ENCODE data around the gene MZF1. TPM values are rescaled to one million over a fixed set of nuclear protein-coding genes. Genes with fewer than 3 reads are reported as not detected.

MZF1 gene
- total and polyA plus RNA-seq, 11 donors, result 6.2 to 12.5 (median 9.1) TPM

DNA sequence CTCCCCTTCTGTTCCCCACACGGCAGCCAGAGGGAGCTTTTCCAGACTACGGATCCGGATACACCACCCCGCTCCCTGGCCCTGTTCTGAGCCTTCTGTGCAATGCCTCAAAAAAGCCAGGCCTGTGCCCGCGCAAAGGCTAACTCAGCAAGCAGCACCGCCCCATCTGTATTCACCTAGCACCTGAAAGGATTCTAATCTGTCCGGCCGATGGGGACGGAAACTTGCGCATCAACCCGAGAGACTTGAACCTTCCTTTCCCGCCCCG lies 54.1 kb downstream of the MZF1 start:
- H3K9me3 ChIP-seq, result no peaks in the 10 kb centered on the region
- WGBS, 4 donors, result 0 to 4% (median 1%) methylated on average over 11 to 14 of the region's 14 CpGs
- DNase-seq (peak; percentile 66 to 77 (median 70)), ATAC-seq (peak in 3 of 4 donors; percentile 39 to 66 (median 59))
- H3K27ac ChIP-seq, result peak overlapping the region; percentile 79 to 99 (median 94)
- peak overlapping the region; percentile 70 to 97 (median 86) for H3K4me3 ChIP-seq
- intact Hi-C loops (cut with DNase I), result loop anchor here in 4 of 10 donors (1.0 to 2.0 kb wide), 5 partner anchors 24 to 336 kb away; partner anchors contain the start of genes TRIM28 (in 2 of the 4), MZF1 (in 1 of the 4) and ZNF274 (in 1 of the 4)
- H3K4me1 ChIP-seq, result peaks cover 7 to 59% (median 35%) of the 10 kb centered on the region in 12 donors
- H3K36me3 ChIP-seq, result peaks cover 0 to 26% (median 17%) of the 10 kb centered on the region in 9 donors
- H3K27me3 ChIP-seq, result no peaks in the 10 kb centered on the region
- TF ChIP-seq POLR2A (IDR thresholded peaks at IDR 0.05), result no peak
- TF ChIP-seq, protein P1, sequence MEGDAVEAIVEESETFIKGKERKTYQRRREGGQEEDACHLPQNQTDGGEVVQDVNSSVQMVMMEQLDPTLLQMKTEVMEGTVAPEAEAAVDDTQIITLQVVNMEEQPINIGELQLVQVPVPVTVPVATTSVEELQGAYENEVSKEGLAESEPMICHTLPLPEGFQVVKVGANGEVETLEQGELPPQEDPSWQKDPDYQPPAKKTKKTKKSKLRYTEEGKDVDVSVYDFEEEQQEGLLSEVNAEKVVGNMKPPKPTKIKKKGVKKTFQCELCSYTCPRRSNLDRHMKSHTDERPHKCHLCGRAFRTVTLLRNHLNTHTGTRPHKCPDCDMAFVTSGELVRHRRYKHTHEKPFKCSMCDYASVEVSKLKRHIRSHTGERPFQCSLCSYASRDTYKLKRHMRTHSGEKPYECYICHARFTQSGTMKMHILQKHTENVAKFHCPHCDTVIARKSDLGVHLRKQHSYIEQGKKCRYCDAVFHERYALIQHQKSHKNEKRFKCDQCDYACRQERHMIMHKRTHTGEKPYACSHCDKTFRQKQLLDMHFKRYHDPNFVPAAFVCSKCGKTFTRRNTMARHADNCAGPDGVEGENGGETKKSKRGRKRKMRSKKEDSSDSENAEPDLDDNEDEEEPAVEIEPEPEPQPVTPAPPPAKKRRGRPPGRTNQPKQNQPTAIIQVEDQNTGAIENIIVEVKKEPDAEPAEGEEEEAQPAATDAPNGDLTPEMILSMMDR (IDR thresholded peaks at IDR 0.05), result peak in 11 of 12 donors; percentile 32 to 66 (median 48)

DNA sequence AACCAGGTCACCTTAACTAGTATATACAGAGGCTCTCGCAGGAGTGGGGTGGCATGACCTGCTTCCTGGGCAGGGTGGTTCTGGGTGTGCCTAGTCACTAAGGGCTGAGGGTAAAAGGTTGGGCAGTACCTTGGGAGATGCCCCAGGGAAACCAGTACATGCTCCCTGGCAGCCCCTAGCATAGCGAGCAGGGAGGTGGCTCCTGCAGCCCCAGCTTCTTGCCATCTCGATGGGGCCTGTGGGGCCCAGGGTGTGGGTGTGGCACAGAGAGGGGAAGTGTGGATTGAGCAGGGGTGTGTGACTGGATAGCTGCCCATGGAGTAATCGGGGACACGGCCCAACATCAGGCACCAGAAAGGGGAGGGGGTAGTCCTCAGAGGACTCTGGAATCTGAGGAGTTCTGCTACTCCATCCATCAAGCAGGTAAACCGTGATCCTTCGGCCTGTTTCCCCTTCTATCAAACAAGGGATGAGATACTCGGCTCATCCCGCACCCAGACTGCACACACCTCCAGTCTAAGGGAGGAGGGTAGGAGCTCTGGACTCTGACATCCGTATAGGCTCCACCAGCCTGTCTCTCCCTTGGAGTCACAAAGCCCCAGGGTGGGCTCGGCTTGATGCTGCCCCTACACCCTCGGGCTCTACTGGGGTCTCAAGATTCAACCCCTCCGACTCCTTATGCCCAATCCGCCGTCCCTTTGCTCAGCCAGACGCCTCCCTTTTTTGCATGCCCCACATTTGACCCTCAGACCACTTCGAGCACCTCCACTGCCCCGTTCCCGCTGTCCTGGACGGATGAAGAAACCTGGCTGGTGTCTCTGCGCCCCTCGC lies 54.7 kb downstream of the MZF1 start:
- no peak for DNase-seq
- Histone ChIP-seq H3K4me3 (peak overlapping the region; percentile 70 to 97 (median 86)), H3K4me1 (peaks cover 7 to 65% (median 35%) of the 10 kb centered on the region in 12 donors), H3K27ac (peak overlapping the region; percentile 79 to 99 (median 94)), H3K36me3 (peaks cover 0 to 26% (median 17%) of the 10 kb centered on the region in 9 donors), H3K27me3 (no peaks in the 10 kb centered on the region), H3K9me3 (no peaks in the 10 kb centered on the region)
- intact Hi-C loops (cut with DNase I), result loop anchor here in 4 of 10 donors (1.0 to 2.0 kb wide), 5 partner anchors 24 to 336 kb away; partner anchors contain the start of genes TRIM28 (in 2 of the 4), MZF1 (in 1 of the 4) and ZNF274 (in 1 of the 4)
- no peak for ATAC-seq
- 13 to 15% (median 13%) methylated on average over 22 of the region's 22 CpGs for WGBS, 4 donors
- TF ChIP-seq, protein P1 (IDR thresholded peaks at IDR 0.05), result peak in 1 of 12 donors; percentile 58
- no peak for TF ChIP-seq POLR2A (IDR thresholded peaks at IDR 0.05)

DNA sequence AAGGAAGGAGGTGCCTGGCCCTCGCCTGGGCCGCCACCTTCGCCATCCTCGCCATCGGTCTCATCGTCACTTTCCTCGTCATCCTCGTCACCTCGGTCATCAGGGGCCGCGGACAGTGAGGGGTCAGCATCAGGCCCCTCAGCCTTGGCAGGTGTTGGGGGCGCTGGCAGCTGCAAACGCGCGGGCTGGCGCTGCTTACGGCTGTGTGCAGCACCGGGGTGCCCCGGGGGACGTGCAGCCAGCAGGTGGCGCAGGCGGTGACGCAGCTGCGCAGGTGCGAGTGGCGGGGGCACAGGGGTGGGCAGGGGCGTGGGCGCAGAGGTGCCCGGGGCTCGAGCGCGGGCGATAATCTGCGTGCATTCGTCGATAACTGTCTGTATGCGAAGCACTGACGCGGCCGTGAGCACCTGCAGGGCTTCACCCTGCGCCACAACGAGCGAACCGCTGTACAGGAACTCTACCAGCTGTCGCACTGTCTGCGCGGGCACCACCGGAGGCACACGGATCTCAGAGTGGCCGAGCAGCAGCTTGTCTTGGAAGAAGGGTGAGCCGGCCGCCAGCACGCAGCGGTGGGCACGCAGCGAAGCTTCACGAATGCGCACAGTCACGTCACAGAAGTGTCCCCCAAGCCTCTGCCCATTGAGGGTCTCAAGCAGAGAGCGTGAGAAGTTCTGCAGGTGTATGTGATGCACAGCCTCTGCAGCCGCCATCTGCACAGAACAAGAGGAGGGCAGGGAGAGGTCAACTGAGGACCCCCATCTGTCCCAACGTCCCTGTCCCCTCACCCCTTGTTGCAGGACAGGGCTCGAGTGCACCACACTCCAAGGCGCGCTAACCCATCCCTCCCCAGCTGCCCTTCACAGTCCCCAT lies 55.9 kb downstream of the MZF1 start:
- intact Hi-C loops (cut with DNase I), result no loop called here
- Histone ChIP-seq H3K4me1 (peaks cover 7 to 65% (median 35%) of the 10 kb centered on the region in 12 donors), H3K4me3 (no peak overlapping the region), H3K36me3 (peaks cover 0 to 31% (median 17%) of the 10 kb centered on the region in 9 donors), H3K9me3 (no peaks in the 10 kb centered on the region), H3K27ac (no peak overlapping the region), H3K27me3 (no peaks in the 10 kb centered on the region)
- ATAC-seq (no peak), DNase-seq (peak in 1 of 5 donors; percentile 59)
- WGBS, 4 donors, result 90 to 94% (median 92%) methylated on average over 50 to 65 of the region's 65 CpGs
- no peak for TF ChIP-seq POLR2A (IDR thresholded peaks at IDR 0.05)
- TF ChIP-seq, protein P1 (IDR thresholded peaks at IDR 0.05), result no peak
